GM08714 (cell line): ENCODE measurements around the gene AQP6.

Source experiments
- H3K4me3 ChIP-seq: fragments of 200-500 bp; sonication (Bioruptor generic); 2 replicates; pipeline ENCODE4 v1.5.1; 2014; ENCODE audit warnings: mild to moderate bottlenecking, low read length, inconsistent platforms
- ZNF274 ChIP-seq: IDR thresholded peaks from 2 replicates; pipeline ENCODE4 v1.6.1; 2012; ENCODE audit warnings: mild to moderate bottlenecking, low read depth, low read length

The AQP6 gene

DNA sequence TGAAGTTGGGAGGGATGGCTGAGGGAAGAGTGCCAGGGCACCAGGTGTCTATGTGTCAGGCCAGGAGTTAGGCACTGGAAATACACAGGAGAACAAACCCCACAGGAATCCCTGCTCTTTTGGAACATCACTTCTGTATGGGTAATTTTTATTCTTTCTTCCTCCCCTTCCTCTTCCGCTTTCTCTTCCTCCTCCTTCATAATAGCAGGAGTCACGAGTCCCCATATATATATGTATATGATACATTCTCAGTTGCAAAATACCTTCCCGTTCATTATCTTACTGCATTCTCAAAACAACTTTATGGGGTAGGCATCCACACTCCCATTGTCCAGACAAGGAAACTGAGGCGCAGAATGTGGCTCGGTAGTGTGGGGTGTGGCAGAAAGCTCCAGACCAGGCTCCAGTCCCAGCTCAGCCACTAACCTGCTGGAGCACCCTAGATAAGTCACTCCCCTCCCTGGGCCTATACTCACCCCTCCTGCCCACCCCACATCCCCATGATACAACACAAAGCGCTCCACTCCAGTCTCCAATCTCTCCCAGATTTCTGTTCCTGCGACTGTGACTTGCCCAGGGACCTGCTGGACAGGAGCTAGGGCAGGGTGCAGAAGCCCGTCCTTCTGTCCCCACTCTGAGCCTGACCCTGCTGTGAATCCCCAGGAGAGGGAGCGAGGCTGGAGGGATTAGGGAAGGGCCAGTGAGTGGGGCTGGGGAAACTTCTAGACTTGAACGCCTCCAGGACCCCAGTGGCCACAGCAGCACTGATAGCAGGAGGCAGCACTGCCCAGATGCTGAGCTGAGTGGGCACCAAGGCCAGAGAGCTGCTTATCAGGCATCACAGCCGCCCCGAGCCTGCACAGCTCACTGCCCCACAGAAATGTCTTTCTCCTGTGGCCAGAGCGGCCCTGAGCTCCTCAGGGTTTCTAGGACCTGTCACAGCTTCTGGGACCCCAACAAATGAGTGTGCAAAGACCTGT, 23.6 kb upstream of the AQP6 start:
- TF ChIP-seq ZNF274 = no peak

GRCh38 chr12:49949866-49950265, 22.9 kb upstream of the AQP6 start:
- no peak for TF ChIP-seq ZNF274
- no peak overlapping the region for H3K4me3 ChIP-seq

More for the DNA sequence above, 23.6 kb upstream of the AQP6 start:
- no peak overlapping the region for H3K4me3 ChIP-seq

- H3K4me3 ChIP-seq = no peak within 1 kb of the TSS
- no peak for TF ChIP-seq ZNF274
Measured at GRCh38 chr12:49950273-49951251, 22.2 kb upstream of the AQP6 start, which contains the start of gene AQP2. TSS of gene AQP2 (plus strand) at chr12:49950737. CDS start at chr12:49950831, 94 bp downstream.

DNA sequence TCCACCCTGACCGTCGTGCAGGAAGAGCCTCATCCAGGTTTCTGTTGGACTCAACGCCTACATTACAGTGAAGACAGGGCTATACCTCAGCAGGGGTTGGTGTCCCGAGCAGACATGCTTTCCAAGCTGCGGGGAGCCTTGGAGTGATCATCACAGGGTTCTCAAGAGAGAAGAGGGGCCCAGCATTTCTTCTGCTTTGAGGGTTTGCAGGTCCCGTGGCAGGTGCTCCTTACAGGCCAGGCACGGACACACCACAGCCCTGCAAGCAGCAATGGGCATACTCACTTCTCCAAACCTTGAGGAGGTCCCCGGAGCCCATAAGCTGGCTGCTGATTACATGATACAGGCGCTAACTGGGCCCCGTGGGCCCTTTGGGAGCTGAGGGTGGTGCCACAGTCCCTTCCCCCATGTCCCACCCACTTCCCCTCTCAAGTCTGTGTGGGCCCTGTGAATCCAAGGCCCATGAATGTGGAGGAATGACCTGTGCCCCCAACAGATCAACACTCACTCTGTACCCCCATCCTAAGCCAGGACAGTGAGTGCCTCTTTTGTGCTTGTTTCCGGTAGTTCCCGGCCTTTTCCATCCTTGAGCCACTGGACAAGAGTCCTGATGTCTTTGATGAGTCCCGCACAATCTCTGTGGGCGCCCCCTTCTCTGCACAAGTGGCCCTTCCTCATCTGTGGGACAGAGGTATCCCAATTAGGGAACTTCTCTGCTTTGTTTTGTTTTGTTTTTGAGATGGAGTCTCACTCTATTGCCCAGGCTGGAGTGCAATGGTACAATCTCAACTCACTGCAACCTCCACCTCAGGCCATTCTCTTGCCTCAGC, 21.1 kb upstream of the AQP6 start:
- TF ChIP-seq ZNF274 = no peak
- no peak overlapping the region for H3K4me3 ChIP-seq

DNA sequence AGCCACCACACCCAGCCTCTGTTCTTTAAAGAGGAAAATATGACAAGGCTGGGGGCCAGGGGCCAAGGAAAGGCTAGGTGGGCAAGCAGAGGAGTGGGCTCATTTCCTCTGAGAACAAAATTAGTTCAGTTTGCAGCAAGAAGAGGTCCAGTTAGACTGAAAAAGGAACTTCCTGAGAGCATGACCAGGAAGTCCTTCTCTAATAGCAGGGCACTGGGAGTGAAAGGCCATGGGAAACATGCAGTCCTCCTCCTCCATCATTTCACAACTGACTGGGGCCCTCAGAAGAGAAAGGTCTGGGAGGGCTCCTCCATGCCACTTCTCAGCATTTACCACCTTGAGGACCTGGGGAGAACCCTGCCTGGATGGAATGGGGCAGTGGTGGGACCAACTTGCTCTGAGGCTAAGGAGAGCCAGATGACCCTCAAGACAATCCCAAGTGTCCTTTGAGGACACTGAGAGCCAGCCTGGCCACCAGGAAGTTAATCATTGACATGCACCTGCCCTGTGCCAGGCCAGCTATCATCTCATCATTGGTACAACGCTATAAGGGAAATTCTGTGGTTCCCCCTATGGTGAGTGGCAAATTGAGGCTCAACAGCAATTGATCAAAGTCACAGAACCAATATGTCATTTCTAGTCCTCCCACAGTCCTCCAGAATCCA, 20.2 kb upstream of the AQP6 start:
- TF ChIP-seq ZNF274 = no peak

GRCh38 chr12:49953151-49953550, 19.6 kb upstream of the AQP6 start:
- no peak for TF ChIP-seq ZNF274
- H3K4me3 ChIP-seq = no peak overlapping the region

More for the DNA sequence above, 20.2 kb upstream of the AQP6 start:
- no peak overlapping the region for H3K4me3 ChIP-seq

GRCh38 chr12:49953961-49954846, 18.5 kb upstream of the AQP6 start:
- H3K4me3 ChIP-seq = no peak overlapping the region
- TF ChIP-seq ZNF274 = no peak

DNA sequence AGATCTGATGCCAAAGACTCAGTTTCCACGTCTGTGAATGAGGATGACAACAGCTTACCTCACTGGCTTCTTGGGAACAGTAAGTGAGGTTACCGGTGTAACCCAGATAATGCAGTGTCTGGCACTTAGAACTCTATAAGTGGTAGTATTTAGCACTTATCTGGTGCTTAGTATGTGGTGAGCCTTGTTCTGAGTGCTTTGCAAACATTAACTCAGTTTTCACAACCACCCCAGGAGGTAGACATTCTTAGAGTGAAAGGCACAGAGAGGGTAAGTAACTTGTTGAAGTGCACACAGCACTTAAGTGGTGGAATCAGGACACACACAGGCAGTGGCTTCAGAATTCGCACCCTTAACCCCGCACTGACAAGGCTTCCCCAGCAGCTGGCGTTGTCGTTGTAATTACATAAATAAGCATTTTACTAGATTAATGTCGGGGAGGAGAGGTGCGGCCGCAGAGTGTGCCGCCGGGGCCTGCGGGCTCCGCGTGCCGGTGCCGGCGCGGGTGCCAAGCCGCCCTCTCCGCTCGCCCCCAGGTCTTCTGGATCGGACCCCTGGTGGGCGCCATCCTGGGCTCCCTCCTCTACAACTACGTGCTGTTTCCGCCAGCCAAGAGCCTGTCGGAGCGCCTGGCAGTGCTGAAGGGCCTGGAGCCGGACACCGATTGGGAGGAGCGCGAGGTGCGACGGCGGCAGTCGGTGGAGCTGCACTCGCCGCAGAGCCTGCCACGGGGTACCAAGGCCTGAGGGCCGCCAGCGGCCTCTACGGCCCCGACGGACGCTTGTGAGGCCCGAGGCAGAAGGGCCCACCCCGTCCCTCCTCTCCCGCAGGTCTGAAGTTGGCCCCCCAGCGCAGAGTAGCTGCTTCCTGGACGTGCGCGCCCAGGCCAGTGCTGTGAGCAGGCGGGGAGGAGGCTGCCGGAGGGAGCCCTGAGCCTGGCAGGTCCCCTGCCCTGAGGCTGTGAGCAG, 17.6 kb upstream of the AQP6 start:
- no peak overlapping the region for H3K4me3 ChIP-seq
- no peak for TF ChIP-seq ZNF274

GRCh38 chr12:49955899-49956662, 16.7 kb upstream of the AQP6 start:
- no peak overlapping the region for H3K4me3 ChIP-seq
- no peak for TF ChIP-seq ZNF274
